Measurements from ENCODE around the gene MICU1.

- TF ChIP-seq CTCF (conservative IDR thresholded peaks at IDR 0.05), result no peak
- TF ChIP-seq EZH2 (IDR thresholded peaks at IDR 0.05; ENCODE audit: low read depth), result no peak
These were observed 101.4 kb downstream of the MICU1 start for GRCh38 chr10:72524489-72524888.

All from PC-9 (cell line).